GM18498 (cell line): ENCODE data around the gene COG8.
A peak's percentile ranks its signal among the peaks of the same experiment; 100 is the strongest.

Experiments used
- ATAC-seq: cut with Tn5 transposase; IDR thresholded peaks from one replicate; pipeline ENCODE4 v1.9.1; 2021; ENCODE audit warnings: mild to moderate bottlenecking, moderate library complexity; ENCODE audit not compliant: unreplicated experiment

COG8 gene

GRCh38 chr16:69348222-69348621 lies 8.9 kb upstream of the COG8 start:
- ATAC-seq, result no peak

GRCh38 chr16:69346683-69347082 lies 7.3 kb upstream of the COG8 start:
- ATAC-seq, result no peak

GRCh38 chr16:69345923-69346322 lies 6.6 kb upstream of the COG8 start:
- no peak for ATAC-seq

GRCh38 chr16:69344171-69344570 lies 4.8 kb upstream of the COG8 start:
- no peak for ATAC-seq

- no peak for ATAC-seq
These were observed 806 bp upstream of the COG8 start for GRCh38 chr16:69340095-69340644.

GRCh38 chr16:69338557-69339288 lies 641 bp downstream of the COG8 start:
- ATAC-seq, result no peak

GRCh38 chr16:69334696-69335095 lies 4.7 kb downstream of the COG8 start:
- ATAC-seq, result no peak

DNA sequence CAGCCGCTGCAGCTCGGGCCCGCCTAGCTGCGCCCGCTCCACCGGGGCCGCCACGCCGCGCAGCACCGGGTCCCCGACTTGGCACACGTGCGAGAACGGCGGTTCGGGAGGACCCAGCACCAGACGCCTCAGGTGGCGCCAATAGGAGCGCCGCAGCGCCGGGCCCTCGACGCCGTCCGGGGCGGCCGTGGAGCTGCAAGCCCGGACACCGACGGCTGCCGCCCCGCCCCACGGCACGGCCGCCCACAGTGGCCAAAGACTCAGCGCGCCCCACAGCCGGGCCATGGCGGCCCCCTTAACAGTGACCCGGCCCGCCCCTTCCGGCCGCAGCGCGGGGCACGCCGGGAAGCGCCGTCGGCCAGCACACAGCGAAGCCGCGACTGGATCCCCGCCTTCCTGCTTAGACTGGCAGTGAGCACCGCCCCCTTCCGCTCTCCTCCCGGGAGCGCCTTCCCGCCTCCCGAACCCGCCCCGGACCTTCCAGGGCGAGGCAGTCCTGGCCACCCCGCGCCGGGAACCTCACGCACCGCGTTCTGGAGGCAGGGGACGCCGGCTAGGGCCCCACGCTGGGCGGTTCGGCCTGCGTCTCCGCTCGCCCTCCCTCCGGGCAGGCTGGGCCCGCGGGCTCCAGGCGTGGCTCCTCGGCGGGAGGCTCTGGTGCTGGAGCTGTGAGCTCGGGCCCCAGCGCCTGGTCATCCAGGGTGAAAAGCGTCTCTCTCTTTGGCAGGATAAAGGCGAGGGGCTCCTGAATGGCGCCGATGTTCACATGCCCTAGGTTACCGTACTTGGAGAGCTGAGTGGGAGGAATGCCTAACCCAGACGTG lies 8.9 kb downstream of the COG8 start, which contains the start of gene PDF:
TSS of gene PDF (minus strand) at position 303 of the 824 bp plus-strand sequence. CDS start at position 285, 18 bp downstream.
- ATAC-seq, result peak; percentile 95

DNA sequence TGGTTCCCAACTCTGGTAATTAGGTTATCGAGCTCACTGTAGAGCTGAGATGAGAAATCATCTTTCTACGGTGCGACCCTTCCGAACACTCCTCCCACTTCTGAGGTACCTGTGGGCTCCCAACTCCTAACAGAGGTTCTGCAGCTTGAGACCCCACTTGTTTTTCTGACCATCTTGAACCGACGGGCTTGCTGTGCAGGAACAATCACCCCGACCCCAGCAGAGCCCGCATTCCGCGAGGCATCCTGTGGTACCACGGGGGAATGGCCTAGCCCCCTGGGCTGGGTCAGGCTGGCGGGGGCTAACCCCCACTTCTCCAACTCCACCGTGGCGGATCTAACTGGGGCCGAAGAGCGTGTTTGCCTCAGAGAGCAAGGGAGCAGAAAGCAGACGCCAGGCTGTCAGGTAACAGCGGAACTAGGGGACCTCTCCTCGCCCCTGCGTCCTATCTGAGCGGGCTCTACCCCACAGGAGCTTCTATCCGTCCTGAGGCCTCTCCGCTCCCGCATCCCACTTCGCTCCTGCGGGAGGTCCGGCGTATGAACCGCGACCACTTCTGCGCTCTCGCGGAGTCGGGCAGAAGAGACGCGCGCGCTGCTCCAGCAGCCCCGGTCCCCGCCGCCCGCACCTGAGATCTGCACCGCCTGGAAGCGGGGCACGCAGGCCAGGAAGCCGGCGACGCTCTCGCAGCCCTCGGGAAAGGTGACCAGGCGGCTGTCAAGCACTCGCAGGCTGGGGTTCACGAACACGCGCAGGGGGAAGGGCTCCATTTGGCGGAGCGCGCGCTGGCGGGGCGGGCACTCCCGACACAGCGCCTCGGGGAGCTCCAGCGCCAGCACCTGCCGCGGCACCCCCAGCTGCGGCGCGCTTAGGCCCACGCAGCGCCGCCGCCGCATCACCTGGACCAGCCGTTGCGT lies 9.7 kb downstream of the COG8 start:
- ATAC-seq, result peak; percentile 39

DNA sequence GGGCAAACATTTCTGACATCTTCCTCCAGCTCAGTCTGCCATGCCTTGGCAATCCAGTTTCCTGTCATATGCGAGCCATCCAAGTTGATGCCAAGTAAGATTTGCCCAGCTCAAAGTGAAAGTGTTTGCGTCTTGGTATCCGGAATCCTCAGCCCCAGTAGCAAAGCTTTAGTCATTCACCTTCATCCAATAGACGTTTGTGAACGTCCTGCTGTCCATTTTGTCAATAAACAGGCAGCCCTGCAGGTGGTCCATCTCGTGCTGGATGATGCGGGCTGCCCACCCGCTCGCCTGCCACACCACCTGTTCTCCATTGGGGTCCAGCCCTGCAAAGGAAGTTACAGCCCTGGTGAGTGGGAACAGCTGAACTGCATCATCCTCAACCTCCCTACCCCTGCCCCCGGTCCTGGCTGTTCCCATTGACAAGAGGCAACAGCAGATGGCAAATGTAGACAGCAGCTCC lies 10.5 kb downstream of the COG8 start:
- no peak for ATAC-seq

DNA sequence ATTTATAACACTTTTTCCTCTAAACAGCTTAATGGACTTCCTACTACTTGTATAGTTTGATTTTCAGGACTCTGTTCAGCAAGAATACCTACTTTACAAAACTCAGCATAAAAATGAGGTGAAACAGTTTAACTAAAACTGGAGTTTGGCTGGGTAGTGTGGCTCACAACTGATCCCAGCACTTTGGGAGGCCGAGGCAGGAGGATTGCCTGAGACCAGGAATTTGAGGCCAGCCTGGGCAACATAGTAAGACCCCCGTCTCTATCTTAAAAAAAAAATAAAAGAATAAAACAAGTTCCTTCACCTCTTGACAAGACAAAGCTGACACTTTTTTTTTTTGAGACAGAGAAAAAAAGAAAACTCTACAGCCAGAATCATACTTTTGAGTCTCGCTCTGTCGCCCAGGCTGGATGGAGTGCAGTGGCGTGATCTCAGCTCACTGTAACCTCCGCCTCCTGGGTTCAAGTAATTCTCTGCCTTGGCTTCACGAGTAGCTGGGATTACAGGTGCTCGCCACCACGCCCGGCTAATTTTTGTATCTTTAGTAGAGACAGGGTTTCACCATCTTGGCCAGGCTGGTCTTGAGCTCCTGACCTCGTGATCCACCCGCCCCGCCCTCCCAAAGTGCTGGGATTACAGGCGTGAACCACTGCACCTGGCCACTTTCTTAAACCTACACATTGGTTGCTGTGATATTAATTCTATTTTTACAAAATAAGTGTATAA lies 11.6 kb downstream of the COG8 start:
- ATAC-seq, result no peak

GRCh38 chr16:69326172-69326873 lies 13.0 kb downstream of the COG8 start:
- ATAC-seq, result no peak

DNA sequence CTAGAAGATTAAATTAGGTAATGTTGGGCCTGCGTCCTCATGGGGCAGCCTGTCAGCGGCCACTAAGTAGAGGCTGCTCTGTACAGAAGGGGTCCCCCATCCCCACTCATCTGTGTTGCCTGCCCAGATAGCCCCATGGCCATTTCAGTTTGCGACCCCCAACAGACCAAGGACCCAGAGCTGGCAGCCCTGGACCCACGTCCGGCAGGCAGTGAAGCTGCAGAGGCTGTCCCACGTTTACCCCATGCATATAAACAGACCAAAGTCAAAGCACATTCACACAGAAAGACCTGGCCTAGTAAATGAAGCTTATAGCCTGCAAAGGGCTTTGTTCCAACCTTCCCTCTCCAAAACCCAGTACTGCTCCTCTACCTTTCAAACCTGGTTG lies 13.6 kb downstream of the COG8 start:
- no peak for ATAC-seq

DNA sequence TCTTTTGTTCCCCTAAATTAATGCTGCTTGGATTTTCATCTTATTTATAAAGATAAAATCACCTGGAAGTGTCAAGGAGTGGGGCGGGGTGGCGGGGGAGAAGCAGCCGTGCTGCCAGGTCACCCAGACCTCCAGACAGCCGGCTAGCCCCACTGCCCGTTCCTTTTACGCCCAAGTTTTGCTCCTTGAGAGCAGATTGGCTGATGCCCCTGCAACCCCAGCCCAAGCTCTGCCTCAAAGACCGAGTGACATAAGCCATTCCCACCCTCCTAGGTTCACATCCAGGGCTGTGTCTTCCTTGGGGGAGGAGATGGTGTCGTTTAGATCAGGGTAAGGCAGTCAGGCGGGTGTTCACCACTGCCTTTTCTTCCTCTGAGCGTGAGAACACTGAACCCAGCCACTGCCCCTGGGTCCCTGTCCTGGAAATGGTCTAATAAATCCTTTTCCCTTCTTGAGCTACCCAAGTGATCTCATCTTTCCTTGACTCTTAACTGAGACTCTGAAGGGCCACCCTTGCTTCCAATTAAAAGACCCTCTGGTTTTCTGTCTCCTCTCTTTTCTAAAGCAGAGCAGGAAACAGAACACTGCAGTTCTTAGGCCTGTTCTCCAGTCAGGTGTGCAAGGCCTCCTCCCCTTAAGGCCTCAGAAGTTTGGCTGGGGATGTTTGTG lies 14.6 kb downstream of the COG8 start:
- no peak for ATAC-seq

- no peak for ATAC-seq
These were observed 15.3 kb downstream of the COG8 start for GRCh38 chr16:69324013-69324531.

DNA sequence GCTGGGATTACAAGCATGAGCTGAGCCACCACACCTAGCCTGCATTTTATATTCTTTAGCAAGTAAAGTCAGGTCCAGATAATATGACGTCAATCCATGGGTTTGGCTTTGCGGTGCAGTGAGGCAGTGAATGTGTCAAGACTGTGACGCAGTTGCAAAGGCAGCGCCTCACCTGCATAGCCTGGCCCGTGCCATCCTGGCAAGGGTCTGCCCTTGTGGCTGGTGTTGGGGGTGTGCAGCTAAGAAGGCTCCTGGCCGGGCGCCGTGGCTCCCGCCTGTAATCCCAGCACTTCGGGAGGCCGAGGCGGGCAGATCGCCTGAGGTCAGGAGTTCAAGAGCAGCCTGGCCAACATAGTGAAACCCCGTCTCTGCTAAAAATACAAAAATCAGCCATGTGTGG lies 15.9 kb downstream of the COG8 start:
- ATAC-seq, result no peak

DNA sequence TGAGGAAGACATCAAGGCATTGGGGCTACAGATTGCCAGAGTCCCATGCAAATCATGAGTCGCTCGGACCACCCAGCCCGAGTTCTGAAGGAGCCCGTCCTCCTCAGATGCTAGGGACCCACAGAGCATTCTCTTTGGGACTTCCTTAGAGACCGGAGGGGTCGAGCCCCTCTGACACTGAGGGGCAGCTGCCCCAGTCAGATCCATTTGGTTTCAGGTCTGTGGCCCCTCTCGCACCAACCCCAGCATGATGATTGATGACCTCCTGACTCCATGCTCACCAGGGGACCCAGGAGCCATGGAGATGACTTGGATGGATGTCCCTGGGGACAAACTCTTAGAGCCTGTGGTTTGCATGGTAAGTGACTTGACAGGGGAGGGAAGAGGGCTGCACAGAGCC lies 17.0 kb downstream of the COG8 start:
- ATAC-seq, result no peak

GRCh38 chr16:69321080-69321479 lies 18.3 kb downstream of the COG8 start:
- no peak for ATAC-seq

GRCh38 chr16:69320740-69321073 lies 18.7 kb downstream of the COG8 start:
- no peak for ATAC-seq
